ENCODE data around the gene GP5.

GP5 gene

GRCh38 chr3:194364314-194364651, 34.8 kb downstream of the GP5 start:
- in situ Hi-C loops (cut with HindIII; ENCODE audit: low pct_ligation_motif_present, low pct_unique_long_range_greater_than_20kb, low sequenced_read_pairs) = no loop called here
- DNase-seq = no peak

- no peak for DNase-seq
- in situ Hi-C loops (cut with HindIII; ENCODE audit: low pct_ligation_motif_present, low pct_unique_long_range_greater_than_20kb, low sequenced_read_pairs) = no loop called here
Observed at GRCh38 chr3:194360568-194360967, 38.5 kb downstream of the GP5 start.

- no peak for DNase-seq
- in situ Hi-C loops (cut with HindIII; ENCODE audit: low pct_ligation_motif_present, low pct_unique_long_range_greater_than_20kb, low sequenced_read_pairs) = no loop called here
Observed at GRCh38 chr3:194357681-194358080, 41.4 kb downstream of the GP5 start.

- in situ Hi-C loops (cut with HindIII; ENCODE audit: low pct_ligation_motif_present, low pct_unique_long_range_greater_than_20kb, low sequenced_read_pairs) = no loop called here
- DNase-seq = no peak
Observed at GRCh38 chr3:194355379-194355778, 43.7 kb downstream of the GP5 start.

GRCh38 chr3:194354315-194354714, 44.8 kb downstream of the GP5 start:
- in situ Hi-C loops (cut with HindIII; ENCODE audit: low pct_ligation_motif_present, low pct_unique_long_range_greater_than_20kb, low sequenced_read_pairs) = no loop called here
- no peak for DNase-seq

DNA sequence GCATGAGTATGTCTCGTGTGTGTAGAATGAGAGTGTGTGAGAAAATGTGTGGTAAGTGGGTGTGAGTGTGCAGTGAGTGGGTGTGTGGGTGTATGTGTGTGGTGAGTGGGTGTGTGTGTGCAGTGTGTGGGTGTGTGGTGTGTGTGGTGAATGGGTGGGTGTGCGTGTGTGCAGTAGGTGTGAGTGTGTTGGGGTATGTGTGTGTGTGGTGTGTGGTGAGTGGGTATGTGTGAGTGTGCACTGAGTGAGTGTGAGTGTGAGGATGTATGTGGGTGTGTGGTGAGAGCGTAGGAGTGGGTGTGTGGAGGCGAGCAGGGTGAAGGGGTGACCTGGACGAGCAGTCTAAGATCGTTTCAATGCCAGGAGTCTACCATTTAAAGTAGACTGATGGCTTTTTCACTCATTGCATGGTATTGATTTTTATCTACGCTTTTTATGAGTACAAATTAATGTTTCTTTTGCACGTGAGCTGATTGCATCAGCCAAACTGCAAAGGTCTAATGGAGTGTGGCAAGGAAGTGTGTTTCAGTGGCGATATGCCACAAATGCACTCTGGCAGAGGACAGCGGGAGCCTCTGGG, 46.3 kb downstream of the GP5 start:
- in situ Hi-C loops (cut with HindIII; ENCODE audit: low pct_ligation_motif_present, low pct_unique_long_range_greater_than_20kb, low sequenced_read_pairs) = no loop called here
- no peak for DNase-seq

GRCh38 chr3:194351952-194352536, 47.0 kb downstream of the GP5 start:
- no peak for DNase-seq
- in situ Hi-C loops (cut with HindIII; ENCODE audit: low pct_ligation_motif_present, low pct_unique_long_range_greater_than_20kb, low sequenced_read_pairs) = no loop called here

DNA sequence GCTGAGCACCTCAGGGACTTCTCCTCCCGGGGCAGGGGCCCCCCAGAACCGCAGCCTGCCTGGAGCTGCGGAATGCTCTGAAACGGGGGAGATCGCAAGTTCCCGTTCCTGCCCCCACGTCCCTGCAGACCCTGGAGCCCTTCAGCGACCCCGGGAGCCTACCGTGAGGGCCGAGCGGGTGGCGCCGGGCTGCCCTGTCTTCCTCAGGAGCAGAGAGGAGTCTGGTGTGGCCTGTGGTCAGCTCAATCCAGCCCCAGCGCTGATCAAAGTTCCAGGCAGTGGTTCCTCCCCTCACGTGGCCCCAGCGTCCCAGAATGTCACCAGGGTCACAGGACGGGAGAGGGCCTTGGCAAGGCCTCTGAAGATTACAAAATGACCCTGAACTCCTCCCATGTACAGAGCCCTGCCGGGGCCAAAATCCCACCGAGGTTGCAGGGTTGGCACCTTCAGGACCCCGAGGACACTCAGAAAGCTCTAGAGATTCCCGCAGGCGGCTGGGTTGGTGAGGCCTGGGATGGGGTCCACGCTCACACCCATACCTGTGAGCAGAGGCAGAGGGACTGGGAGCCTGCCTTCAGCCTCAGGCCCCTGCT, 47.9 kb downstream of the GP5 start, which contains the start of gene CPN2:
CPN2 (minus strand) TSS at position 249 of the 593 bp plus-strand sequence. CDS start 8,626 bp downstream, outside the sequence.
- in situ Hi-C loops (cut with HindIII; ENCODE audit: low pct_ligation_motif_present, low pct_unique_long_range_greater_than_20kb, low sequenced_read_pairs) = no loop called here
- DNase-seq = no peak

GRCh38 chr3:194350726-194351071, 48.4 kb downstream of the GP5 start:
- DNase-seq = no peak
- in situ Hi-C loops (cut with HindIII; ENCODE audit: low pct_ligation_motif_present, low pct_unique_long_range_greater_than_20kb, low sequenced_read_pairs) = no loop called here

GRCh38 chr3:194348354-194348753, 50.7 kb downstream of the GP5 start:
- in situ Hi-C loops (cut with HindIII; ENCODE audit: low pct_ligation_motif_present, low pct_unique_long_range_greater_than_20kb, low sequenced_read_pairs) = no loop called here
- no peak for DNase-seq

- in situ Hi-C loops (cut with HindIII; ENCODE audit: low pct_ligation_motif_present, low pct_unique_long_range_greater_than_20kb, low sequenced_read_pairs) = no loop called here
- DNase-seq = no peak
Observed at GRCh38 chr3:194346621-194347020, 52.4 kb downstream of the GP5 start.

DNA sequence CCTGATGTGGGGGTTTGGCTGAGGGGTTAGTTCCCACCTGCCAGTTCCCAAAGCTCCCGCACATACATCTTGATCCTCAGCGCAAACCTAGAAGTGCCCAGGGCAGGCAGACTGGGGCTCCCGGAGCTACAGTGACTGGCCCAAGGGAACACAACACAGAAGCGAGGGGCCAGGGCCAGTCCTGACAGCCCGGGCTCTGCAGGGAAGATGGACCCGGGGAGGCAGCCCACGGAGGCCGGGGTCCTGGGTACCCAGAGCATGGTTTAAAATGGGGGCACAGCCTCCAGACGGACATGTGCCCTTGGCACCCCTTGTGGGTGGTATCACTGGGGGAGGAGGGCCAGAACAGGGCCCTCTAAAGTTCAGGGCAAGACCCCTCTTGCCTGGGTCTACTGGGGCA, 53.0 kb downstream of the GP5 start:
- no peak for DNase-seq
- in situ Hi-C loops (cut with HindIII; ENCODE audit: low pct_ligation_motif_present, low pct_unique_long_range_greater_than_20kb, low sequenced_read_pairs) = no loop called here
